Ureter (tissue), 1 donor: ENCODE data around the gene PSMD3. TPM values are rescaled to one million over a fixed set of nuclear protein-coding genes. Genes with fewer than 3 reads are reported as not detected.

Source experiments
- DNase-seq: peaks from one replicate; pipeline ENCODE4 v3.0.0-alpha.2; 2020; ENCODE audit warnings: low spot score
- total RNA-seq: library from RNA; stranded (reverse); gene quantifications from one replicate; pipeline ENCODE4 v1.2.4, GENCODE V29; 2023
- donor health status: DM: yes; HTN: yes; CAD: no.

PSMD3 gene
- total RNA-seq, 1 donor from 2014 or later: 99.3 TPM

GRCh38 chr17:39960524-39961041, 20.0 kb upstream of the PSMD3 start:
- no peak for DNase-seq

- DNase-seq: no peak
Measured at GRCh38 chr17:39962642-39963220, 17.9 kb upstream of the PSMD3 start, which contains the start of gene GSDMA. GSDMA (plus strand) TSS chr17:39963004; CDS start chr17:39965688, 2,684 bp downstream.

GRCh38 chr17:39963829-39964228, 16.8 kb upstream of the PSMD3 start:
- no peak for DNase-seq

- DNase-seq: no peak
Measured at GRCh38 chr17:39965017-39965699, 15.4 kb upstream of the PSMD3 start.

- no peak for DNase-seq
Measured at GRCh38 chr17:39966771-39967170, 13.8 kb upstream of the PSMD3 start.

- DNase-seq: no peak
Measured at GRCh38 chr17:39968761-39969160, 11.8 kb upstream of the PSMD3 start.

- no peak for DNase-seq
Measured at GRCh38 chr17:39969375-39969774, 11.2 kb upstream of the PSMD3 start.

GRCh38 chr17:39970157-39970692, 10.4 kb upstream of the PSMD3 start:
- no peak for DNase-seq

- DNase-seq: no peak
Measured at GRCh38 chr17:39971076-39971603, 9.5 kb upstream of the PSMD3 start.

GRCh38 chr17:39972271-39972670, 8.3 kb upstream of the PSMD3 start:
- no peak for DNase-seq

GRCh38 chr17:39973496-39973895, 7.1 kb upstream of the PSMD3 start:
- no peak for DNase-seq

- DNase-seq: no peak
Measured at GRCh38 chr17:39974433-39974832, 6.2 kb upstream of the PSMD3 start.

GRCh38 chr17:39975801-39976200, 4.8 kb upstream of the PSMD3 start:
- no peak for DNase-seq

GRCh38 chr17:39979016-39979670, 1.5 kb upstream of the PSMD3 start:
- no peak for DNase-seq

- no peak for DNase-seq
Measured at GRCh38 chr17:39979893-39980350, 685 bp upstream of the PSMD3 start.

- DNase-seq: no peak
Measured at GRCh38 chr17:39981207-39981741, 667 bp downstream of the PSMD3 start.

GRCh38 chr17:39981766-39982375, 1.3 kb downstream of the PSMD3 start:
- no peak for DNase-seq

- no peak for DNase-seq
Measured at GRCh38 chr17:39988206-39988810, 7.7 kb downstream of the PSMD3 start.

- DNase-seq: no peak
Measured at GRCh38 chr17:39994448-39994847, 13.8 kb downstream of the PSMD3 start.

GRCh38 chr17:39995438-39995837, 14.8 kb downstream of the PSMD3 start:
- DNase-seq: no peak

GRCh38 chr17:39996162-39996561, 15.6 kb downstream of the PSMD3 start:
- DNase-seq: no peak
